Nephron progenitor cell (in vitro differentiated cells): ENCODE measurements around the gene SLC26A1.
A peak's percentile ranks its signal among the peaks of the same experiment; 100 is the strongest.

ENCODE experiments used
- DNase-seq: peaks from one replicate; pipeline ENCODE4 v3.0.0; 2021
- H3K27ac Mint-ChIP-seq: 2 replicates; pipeline ENCODE4 v1.8.0; 2021; ENCODE audit warnings: mild to moderate bottlenecking, moderate library complexity, mixed read lengths
- H3K27me3 Mint-ChIP-seq: 2 replicates; pipeline ENCODE4 v1.8.0; 2021; ENCODE audit warnings: mild to moderate bottlenecking, low read depth, mixed read lengths; ENCODE audit not compliant: poor library complexity
- H3K36me3 Mint-ChIP-seq: 2 replicates; pipeline ENCODE4 v1.8.0; 2021; ENCODE audit warnings: low read depth, mixed read lengths
- H3K4me1 Mint-ChIP-seq: 2 replicates; pipeline ENCODE4 v1.8.0; 2021; ENCODE audit warnings: mixed read lengths
- H3K4me3 Mint-ChIP-seq: 2 replicates; pipeline ENCODE4 v1.8.0; 2021; ENCODE audit warnings: mild to moderate bottlenecking, moderate library complexity, mixed read lengths
- H3K9me3 Mint-ChIP-seq: 2 replicates; pipeline ENCODE4 v1.8.0; 2021; ENCODE audit warnings: mild to moderate bottlenecking, moderate library complexity, mixed read lengths
- TF ChIP-seq, protein P1 (sequence below): fragments of 200-600 bp; sonication (generic); IDR thresholded peaks from 2 replicates; pipeline ENCODE4 v1.5.0; 2021; ENCODE audit warnings: antibody characterized with exemption

The SLC26A1 gene

DNA sequence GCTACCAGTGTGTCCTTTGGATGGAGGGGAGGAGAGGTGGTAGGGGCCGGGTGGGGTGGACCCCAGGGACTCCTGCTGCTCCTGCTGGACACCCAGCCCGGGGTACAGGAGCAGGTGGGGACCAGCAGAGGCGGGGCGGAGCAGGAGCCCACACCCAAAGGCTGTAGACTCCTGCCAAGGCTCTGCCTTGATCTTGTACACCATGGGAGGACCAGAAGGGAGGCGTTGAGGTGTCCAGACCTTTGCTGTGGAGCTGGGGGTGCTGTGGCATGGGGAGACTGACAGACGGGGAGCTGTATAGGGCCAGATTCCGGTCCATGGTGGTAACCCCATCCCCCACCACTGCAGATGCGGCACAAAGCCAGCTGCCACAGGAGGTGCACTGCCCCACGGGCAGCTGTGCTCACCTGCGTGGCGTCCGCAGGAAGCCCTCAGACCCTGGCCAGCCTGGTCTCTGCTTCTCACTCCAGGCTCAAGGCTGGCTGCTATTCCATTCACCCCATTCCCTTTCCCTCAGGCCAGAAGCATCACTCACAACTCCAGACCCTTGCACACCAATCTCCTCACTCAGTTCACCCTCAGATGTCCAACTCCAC lies 5.0 kb upstream of the SLC26A1 start:
- H3K27me3 Mint-ChIP-seq: peaks cover 71% of the 10 kb centered on the region
- no peaks in the 10 kb centered on the region for H3K36me3 Mint-ChIP-seq
- H3K27ac Mint-ChIP-seq: no peak overlapping the region
- H3K4me1 Mint-ChIP-seq: no peaks in the 10 kb centered on the region
- H3K9me3 Mint-ChIP-seq: no peaks in the 10 kb centered on the region
- peak overlapping the region; percentile 34 for H3K4me3 Mint-ChIP-seq
- TF ChIP-seq, protein P1, sequence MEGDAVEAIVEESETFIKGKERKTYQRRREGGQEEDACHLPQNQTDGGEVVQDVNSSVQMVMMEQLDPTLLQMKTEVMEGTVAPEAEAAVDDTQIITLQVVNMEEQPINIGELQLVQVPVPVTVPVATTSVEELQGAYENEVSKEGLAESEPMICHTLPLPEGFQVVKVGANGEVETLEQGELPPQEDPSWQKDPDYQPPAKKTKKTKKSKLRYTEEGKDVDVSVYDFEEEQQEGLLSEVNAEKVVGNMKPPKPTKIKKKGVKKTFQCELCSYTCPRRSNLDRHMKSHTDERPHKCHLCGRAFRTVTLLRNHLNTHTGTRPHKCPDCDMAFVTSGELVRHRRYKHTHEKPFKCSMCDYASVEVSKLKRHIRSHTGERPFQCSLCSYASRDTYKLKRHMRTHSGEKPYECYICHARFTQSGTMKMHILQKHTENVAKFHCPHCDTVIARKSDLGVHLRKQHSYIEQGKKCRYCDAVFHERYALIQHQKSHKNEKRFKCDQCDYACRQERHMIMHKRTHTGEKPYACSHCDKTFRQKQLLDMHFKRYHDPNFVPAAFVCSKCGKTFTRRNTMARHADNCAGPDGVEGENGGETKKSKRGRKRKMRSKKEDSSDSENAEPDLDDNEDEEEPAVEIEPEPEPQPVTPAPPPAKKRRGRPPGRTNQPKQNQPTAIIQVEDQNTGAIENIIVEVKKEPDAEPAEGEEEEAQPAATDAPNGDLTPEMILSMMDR: no peak
- peak; percentile 4 for DNase-seq

DNA sequence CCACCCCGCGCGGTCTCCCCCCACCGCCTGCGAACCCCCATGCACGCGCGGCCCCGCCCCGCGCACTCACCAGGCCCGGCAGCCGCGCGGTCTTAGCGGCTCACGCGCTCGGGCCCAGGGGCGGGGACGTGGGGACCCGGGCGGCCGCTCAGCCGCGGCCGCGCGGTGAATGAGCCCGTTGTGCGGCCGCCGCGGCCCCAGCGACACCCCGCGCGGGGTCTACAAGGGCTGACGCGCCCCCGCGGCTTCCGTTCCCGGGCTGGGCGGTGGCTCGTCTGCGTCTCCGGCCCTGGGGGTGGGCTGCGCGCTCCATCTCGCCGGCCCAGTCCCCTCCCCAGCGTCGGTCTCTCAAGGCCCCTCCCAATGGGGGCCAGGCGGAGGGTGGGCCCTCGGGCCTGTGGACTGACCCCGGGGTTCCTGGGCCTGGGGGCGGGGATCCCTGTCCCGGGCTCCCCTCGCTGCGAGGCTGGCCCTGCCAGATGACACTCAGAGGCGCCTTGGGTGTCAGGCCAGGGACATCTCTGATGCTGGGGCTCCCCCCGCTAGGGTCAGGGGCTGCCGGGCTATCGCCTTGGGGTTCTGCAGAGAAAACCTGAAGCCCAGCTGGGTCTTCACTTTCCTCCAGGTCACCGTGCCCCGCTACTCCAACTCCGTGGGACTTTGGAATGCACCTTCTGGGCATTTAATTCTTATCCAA lies 4.3 kb upstream of the SLC26A1 start:
- Mint-ChIP-seq H3K27ac (no peak overlapping the region), H3K4me3 (no peak overlapping the region), H3K27me3 (peaks cover 70% of the 10 kb centered on the region), H3K4me1 (peaks cover 4% of the 10 kb centered on the region), H3K36me3 (no peaks in the 10 kb centered on the region), H3K9me3 (no peaks in the 10 kb centered on the region)
- peak; percentile 64 for DNase-seq
- TF ChIP-seq, protein P1: no peak

DNA sequence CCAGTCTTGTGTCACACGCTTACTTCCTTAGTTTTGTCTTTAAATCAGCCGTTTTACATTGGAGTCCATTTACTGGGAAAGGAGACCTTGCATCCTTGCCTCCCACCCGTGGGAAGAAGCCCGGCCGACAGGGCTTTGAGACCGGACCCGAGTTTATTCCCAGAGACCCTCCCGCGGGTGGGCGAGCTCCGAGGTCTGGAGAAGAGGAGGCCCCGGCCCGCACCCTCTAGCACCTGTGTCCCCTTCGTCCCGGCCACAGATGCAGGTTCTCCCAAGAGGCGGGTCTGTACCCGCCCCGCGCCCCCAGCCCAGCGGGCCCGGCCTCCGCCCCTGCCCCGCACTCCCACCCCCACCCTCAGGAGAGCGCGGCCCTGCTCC lies 3.8 kb upstream of the SLC26A1 start:
- Mint-ChIP-seq H3K36me3 (no peaks in the 10 kb centered on the region), H3K27me3 (peaks cover 66% of the 10 kb centered on the region), H3K9me3 (no peaks in the 10 kb centered on the region), H3K27ac (no peak overlapping the region), H3K4me3 (peak overlapping the region; percentile 25), H3K4me1 (peaks cover 6% of the 10 kb centered on the region)
- no peak for DNase-seq
- TF ChIP-seq, protein P1: no peak

DNA sequence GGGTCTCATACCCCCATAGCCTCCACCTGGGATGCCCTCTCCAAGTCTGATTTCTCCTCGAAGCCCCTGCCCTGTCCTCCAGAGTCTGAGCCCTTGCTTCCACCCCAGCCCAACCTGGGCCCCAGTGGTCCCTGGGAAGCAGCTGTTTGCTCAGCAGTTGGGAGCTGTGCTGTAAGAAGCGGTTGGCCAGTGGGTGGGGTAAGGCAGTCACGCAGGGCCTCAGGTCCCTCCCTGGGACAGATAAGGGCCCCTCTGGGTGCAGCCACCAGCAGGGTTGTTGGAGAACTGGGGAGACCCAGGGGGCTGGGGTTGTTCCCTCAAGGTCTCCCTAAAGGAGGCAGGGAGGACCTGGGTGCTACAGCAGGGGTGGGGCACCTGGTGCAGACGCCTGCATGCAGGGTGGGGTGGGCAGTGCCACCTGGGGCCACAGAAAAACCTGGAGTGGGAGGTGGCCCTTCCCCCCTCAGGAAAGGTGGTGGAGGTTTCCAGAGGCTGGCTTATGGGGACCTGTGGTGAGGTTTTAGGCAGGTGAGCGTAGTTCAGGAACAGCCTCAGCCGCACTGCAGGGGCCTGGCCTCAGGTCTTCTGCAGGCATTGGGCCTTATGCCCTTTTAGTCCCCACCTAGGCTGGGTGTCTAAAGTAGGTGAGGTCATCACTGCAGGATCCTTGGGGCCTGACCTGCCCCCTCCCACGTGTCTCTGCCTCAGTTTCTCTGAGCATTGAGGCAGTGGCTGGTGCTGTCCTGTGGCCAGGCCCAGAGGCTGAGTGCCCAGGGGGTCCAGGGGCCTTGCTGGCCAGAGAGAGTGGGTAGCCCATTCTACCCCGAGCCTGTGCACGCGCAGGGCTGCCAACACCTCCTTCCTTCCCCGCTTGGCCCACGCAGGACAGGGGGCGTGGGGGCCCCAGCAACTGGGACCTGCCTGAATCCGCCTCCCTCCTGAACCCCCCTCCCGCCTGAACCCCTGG lies 3.1 kb upstream of the SLC26A1 start:
- peak overlapping the region; percentile 25 for H3K4me3 Mint-ChIP-seq
- H3K27ac Mint-ChIP-seq: no peak overlapping the region
- H3K27me3 Mint-ChIP-seq: peaks cover 59% of the 10 kb centered on the region
- peak; percentile 4 for DNase-seq
- TF ChIP-seq, protein P1: no peak
- H3K9me3 Mint-ChIP-seq: no peaks in the 10 kb centered on the region
- peaks cover 6% of the 10 kb centered on the region for H3K4me1 Mint-ChIP-seq
- H3K36me3 Mint-ChIP-seq: no peaks in the 10 kb centered on the region

DNA sequence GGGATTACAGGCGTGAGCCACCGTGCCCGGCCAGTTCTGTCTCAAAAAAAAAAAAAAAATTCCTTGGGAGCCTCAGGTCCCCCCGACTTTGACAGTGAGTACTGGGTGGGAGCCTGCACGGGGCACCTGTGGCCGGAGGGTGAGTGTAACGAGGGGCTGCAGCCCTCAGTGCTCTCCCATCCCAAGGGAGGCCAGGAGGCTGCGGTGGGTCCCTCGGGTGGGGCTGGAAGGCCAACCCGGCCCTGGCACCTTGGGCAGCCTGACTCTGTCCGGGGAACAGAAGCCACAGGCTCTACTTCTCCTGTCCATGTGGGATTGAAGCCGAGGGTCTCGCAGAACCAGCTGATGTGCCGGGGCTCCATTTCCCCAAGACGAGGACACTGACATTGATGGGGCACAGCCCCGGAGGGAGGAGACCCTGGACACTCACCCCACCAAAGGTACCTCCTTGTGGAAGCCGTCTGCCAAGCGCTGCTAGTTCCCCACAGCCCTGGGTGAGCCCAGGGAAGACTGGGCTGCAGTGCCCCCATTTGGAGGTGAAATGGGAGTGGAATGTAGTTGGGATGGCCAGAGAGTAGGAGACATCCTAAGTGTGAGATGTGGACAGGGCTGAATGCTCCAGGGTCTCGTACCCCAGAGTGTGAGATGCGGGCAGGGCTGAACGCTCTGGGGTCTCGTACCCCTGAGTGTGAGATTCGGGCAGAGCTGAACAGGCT lies 2.3 kb upstream of the SLC26A1 start:
- Mint-ChIP-seq H3K4me3 (no peak overlapping the region), H3K27me3 (peaks cover 51% of the 10 kb centered on the region), H3K9me3 (no peaks in the 10 kb centered on the region), H3K36me3 (no peaks in the 10 kb centered on the region), H3K4me1 (peaks cover 6% of the 10 kb centered on the region), H3K27ac (no peak overlapping the region)
- TF ChIP-seq, protein P1: no peak
- no peak for DNase-seq
